LoVo (cell line): ENCODE results near the gene POU2AF1.
"Not testable (repeated sequence)": the region's sequence is repeated elsewhere in the genome, so short reads cannot be mapped to it uniquely, and the experiment has no call there.

Experiments
- DNase-seq: peaks from one replicate; pipeline ENCODE4 v3.0.0-alpha.2; 2016; ENCODE audit warnings: low spot score

Gene POU2AF1

DNA sequence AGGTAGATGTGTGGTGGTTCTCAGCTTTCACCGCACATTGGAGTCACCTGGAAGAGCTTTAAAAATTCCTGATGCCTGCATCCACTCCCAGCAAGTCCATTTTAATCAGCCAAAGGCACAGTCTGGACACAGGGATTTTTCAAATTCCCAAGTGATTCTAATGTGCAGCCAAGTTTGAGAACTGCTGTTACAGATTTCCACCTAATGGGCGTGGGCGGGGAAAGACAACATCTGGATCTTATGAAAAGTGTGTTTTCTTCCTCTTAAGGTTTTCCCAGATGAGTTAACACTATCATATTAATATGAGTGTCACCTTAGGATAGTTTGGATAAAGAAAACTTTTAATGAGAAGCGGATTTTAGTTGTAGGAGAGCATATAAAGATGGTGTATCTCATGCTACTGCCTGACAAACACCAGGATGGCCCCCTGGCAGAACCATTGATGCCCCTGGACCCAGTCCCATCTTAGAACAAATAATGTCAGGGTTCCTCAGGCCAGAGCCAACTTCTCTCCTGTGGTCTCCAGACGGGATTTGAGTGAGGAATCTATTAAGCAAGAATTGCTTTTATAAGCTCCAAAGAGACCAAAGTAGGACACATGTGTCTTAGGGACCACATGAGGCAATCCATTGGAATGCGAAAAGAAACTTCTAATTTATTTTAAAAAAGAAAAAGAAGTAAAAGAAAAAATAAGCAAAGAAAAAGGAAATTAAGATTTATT, 31.9 kb downstream of the POU2AF1 start:
- no peak for DNase-seq

GRCh38 chr11:111344032-111344431, 35.0 kb downstream of the POU2AF1 start:
- peak; percentile 3 for DNase-seq

GRCh38 chr11:111342329-111342728, 36.7 kb downstream of the POU2AF1 start:
- DNase-seq: no peak

DNA sequence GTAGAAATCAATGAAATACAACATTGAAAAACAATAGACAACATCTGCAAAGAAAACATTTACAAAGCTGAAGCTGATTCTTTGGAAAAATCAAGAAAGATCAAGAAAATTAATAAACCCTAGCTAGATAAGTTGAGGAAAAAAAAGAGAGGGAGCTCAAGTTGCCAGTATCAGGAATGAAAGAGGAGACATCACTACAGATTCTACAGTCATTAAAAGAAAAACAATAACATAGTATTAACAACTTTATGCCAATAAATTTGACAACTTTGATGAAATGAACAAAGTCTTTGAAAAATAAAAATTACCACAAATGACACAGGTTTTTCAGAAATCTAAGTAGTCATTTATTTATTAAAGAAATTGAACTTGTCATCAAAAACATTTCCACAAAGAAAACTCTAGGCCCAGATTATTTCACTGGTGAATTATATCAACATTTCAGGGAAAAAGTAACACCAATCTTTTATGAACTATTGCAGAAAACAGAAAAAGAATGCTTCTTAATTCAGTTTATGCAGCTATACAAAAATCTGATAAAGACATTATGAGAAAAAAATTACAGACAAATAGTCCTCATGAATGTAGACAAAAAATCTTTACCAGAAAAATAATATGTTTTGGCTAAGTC, 39.2 kb downstream of the POU2AF1 start:
- no peak for DNase-seq

DNA sequence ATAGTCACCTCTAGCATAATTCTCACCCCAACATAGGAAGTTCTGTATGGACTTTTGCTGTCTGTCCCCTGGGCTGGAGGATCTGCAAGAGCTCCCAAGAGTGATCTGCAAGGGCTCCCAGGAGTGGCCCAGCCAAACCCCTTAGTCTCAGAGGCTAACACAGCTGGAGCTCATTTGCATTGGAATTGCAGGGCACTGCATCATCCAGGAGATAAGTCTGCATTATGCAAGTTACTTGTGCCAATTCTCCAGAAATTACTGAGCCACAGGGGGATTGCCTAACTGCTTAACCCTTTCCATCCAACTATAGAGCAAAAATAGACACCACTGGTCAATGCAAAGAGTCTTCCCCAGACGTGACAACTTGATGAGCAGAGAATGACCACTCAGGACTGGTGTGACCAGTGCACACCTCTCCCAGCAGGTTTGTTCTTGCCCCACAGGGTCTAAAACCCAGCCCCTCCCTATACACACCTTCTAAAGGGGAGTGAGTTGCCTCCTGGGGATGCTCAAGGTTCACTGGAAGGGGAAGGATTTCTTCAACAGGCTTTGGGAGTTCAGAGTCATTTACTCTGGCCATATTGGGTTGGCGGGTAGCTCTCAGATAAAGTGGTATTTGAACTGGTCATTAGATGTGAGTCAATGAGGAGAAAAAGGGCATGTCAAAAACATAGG, 42.4 kb downstream of the POU2AF1 start:
- peak; percentile 28 for DNase-seq

- no peak for DNase-seq
Observed at GRCh38 chr11:111336062-111336461, 43.0 kb downstream of the POU2AF1 start.

- DNase-seq: no peak
Observed at GRCh38 chr11:111335549-111335948, 43.5 kb downstream of the POU2AF1 start.

DNA sequence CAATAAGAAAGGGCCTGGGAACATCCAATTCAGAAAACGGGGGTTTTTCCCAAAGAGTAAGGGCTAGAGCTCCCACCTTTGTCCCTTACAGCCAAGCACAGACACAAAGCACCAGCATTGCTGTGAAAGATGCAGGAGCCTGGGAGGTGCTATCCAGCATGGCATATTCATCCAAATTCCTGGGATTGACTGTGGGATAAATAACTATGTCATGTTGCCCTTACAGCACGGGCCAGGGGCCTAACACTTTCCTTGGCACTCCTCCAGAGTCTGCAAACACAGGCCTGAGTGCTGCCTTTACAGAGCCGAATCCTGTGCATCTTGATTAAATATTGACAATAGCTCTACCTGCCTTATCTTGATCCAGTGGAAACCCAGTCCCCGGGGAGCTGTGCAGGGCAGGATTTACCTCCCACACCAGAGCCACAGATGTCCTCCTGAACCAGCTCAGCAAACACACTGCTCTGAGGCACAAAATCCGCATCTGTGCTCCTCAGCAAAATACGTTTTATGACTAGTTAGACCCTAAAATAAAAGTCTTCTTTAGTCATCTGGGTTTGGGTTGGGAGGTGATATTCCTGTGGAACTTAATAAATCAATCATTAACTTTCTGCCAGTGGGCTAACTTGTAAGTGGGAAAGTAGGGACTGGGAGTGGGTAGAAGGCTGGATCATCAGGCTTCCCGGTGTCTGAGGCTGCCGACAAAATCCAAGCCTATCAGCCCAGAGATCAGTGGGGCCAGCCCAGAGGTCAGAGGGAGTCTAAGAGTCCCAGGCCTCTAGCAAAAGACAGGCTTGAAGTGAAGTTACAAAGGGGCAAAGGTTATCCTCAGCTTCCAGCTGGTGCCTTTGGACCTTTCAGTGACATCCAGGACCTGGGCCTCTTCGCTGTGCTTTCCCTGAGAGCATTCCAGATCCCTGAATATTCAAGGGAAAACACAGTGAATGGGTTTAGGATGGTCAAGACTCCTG, 44.3 kb downstream of the POU2AF1 start:
- DNase-seq: peak; percentile 50

DNA sequence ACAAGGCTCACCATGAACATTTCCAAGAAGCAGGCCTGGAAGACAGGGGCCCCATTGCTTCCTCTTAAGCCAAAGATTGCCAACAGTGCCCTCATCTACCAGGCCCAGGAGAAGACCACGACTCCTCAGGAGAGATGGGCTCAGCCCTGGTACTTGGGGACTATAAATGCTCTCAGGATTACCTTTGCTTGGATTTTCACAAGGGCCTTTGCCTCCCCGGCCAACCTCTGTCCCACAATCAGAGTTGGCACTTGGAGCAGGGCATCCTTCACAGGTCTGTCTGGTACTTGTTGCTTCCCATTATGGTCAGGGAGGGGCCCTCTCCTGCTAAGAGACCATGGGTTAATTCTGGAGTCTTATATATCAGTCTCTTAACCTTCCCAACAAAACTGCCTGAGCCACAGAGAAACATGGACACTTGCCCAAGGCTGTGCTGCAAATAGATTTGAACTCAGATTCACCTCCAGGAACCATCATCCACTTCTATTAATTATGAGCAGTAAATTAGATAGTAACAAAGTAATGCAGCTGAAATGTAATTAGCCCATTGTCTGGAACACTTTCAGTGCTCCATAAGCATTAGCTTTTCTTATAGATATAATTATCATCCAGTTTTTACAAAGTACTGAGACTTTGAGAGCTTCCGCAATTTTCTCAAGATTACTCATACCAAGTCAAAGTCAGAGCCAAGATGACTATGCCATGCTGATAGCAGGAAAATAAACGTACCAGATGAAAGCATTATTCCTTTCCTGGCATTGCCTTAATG, 47.2 kb downstream of the POU2AF1 start:
- no peak for DNase-seq

DNA sequence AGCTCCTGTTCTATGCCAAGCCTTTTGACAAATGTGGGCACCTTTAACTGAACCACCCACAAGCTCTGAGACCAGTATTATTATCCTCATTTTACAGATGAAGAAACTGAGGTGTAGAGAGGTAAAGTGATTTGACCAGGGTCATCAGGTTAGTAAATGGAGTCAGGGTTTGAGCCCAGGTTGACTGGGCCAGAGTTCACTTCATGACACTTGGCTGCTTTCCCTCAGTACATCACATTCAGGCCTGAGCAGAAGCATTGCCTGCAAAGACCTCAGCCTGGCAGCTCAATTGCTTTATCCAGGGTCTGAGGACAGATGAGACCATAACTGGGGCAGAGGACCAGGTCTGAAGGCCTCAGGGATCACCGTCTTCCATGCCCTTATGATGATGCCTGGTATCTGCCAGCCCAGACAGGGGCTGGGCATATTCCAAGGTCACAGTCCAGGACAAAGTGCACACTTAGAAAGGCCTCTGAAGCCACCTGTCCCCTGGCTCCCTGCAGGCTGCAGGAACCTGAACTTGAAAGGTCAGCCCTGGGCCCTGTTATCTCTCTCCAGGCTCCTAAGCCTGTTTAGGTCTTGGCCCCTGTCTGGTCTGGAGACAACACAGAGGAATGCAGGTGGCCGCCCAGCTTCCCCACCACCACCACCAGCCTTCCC, 48.7 kb downstream of the POU2AF1 start:
- DNase-seq: no peak

DNA sequence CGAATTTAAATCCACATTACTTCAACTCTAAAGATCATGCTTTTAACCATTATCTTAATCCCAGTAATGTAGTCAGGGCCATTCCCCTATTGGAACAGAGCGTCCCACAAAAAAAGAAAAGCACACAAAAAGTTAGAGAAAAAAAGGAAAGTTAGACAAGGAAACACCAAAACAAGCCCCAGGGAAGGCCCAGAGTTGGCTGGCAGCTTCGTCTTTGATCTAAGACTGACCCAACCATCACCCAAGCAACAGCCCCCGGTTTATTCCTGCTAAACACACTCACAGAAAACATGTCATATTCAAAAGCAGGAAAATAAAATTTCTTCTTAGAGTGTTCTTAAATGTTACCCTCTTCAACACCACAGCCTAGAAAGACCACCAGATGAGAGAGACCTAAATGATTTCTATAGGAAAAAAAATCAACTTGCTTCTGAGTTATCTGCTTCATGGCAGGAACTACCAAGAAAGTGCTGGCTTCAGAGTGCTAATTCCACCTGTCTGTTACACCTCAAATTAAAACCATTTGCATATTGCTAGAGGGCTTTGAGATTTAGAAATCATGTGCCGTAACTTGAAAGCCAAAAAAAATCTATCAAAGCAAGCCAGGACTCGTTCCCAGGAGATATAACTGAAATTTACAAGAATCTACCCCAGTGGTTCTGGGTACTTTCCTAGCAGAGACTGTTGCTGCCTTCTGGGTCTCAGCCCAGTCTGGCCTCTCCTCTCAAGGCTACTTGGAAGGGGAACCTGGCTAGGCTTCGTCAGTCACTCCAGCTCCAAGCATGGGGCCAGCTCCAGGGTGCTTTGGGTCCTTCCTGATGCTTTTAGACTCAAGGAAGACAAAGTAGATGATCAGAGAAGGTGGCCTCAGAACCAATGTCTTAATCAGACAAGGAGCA, 49.5 kb downstream of the POU2AF1 start:
- DNase-seq: no peak

DNA sequence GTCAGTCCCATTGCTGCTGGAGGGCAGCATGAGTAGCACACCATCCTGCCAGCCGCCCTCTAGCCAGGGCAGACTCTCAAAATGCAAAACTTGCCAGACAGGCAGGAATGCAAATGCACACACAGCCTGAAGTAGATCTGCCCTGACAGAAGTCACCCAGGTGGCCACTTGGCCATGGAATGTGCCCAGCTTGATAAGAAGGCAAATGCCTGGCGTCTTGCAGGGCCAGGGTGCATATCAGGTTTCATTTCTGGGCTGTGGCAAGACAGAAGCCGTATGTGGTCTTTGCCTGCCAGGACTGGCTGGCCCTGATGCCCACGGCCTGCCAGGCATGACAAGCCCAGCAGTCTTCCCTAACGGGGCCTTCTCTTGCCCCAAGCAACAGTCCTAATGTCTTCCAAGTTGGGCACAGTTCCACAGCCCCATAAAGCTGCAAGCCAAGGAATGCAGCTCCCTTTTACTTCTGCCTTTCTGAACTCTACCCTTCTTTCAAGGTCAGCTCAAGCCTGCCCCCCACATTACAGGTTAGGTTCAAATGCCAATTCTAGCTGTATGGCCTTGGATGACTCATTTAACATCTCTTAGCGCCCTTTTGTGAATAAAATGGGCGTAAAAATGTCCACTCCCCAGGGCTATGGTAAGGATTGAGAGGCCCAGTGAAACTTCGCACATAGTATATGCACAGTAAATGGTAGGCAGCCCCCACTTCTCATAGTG, 51.0 kb downstream of the POU2AF1 start:
- DNase-seq: peak; percentile 7

- DNase-seq: no peak
Observed at GRCh38 chr11:111326824-111327223, 52.3 kb downstream of the POU2AF1 start.

DNA sequence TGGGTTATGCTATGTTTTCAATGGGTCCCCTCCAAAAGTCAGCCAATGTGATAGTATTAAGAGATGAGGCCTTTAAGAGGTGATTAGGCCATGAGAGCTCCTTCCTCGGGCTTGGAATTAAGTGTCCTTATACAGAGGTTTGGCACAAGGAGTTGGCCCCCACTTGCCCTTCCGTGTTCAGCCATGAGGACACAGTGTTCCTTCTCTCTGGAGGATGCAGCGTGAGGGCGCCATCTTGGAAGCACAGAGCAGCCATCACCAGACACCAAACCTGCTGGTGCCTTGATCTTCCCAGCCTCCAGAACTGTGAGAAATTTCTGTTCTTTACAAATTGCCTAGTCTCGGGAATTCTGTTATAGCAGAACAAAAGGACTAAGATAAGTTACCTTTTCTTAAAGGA, 53.8 kb downstream of the POU2AF1 start:
- no peak for DNase-seq

GRCh38 chr11:111324277-111324720, 54.8 kb downstream of the POU2AF1 start:
- no peak for DNase-seq

DNA sequence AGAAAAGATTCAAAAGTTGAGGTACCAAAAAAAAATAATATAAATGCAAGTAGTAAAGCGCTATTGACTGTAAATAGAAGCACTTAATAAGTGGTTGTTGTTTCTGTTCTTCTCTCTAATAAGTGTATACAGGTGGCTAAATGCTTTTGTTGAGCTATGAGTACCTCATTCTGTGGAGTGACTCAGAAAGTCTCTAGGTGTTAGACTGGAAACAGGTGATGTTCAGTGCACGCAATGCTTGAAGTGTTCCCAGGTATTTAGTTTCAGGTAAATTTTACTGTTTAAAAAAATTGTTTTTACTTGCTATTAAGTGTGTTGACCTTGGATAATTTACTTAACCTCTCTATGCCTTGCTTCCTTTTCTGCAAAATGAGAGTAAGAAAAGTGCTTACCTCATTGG, 56.5 kb downstream of the POU2AF1 start:
- no peak for DNase-seq

GRCh38 chr11:111320728-111321568, 58.1 kb downstream of the POU2AF1 start:
- DNase-seq: no peak

GRCh38 chr11:111320199-111320598, 58.9 kb downstream of the POU2AF1 start:
- DNase-seq: not testable (repeated sequence)
